Smooth muscle cell (in vitro differentiated cells): ENCODE measurements around the gene SVIP. TPM values are rescaled to one million over a fixed set of nuclear protein-coding genes. Genes with fewer than 3 reads are reported as not detected.

Source experiments
- DNase-seq: peaks from one replicate; lab custom pipeline; 2025; ENCODE audit not compliant: unreplicated experiment; lab: John Stamatoyannopoulos, UW
- H2AFZ ChIP-seq: fragments of 200-600 bp; sonication (generic); 2 replicates; pipeline ENCODE4 v1.6.0; 2016; ENCODE audit warnings: antibody characterized with exemption, low read depth, mild to moderate bottlenecking
- H3F3A ChIP-seq: fragments of 200-600 bp; sonication (generic); 2 replicates; pipeline ENCODE4 v1.6.0; 2017; ENCODE audit warnings: antibody characterized with exemption, low read depth
- H3K27ac ChIP-seq: fragments of 200-600 bp; sonication (generic); 2 replicates; pipeline ENCODE4 v1.5.1; 2016; ENCODE audit warnings: low read depth, mild to moderate bottlenecking
- H3K27me3 ChIP-seq: fragments of 200-600 bp; sonication (generic); 2 replicates; pipeline ENCODE4 v1.6.1; 2016; ENCODE audit warnings: low read depth, mild to moderate bottlenecking
- H3K36me3 ChIP-seq: fragments of 200-600 bp; sonication (generic); 2 replicates; pipeline ENCODE4 v1.5.1; 2016; ENCODE audit warnings: low read depth
- H3K4me1 ChIP-seq: fragments of 200-600 bp; sonication (generic); 2 replicates; pipeline ENCODE4 v1.5.1; 2016; ENCODE audit warnings: low read depth
- H3K4me2 ChIP-seq: fragments of 200-600 bp; sonication (generic); 2 replicates; pipeline ENCODE4 v1.6.0; 2016; ENCODE audit warnings: mild to moderate bottlenecking
- H3K4me3 ChIP-seq: fragments of 200-600 bp; sonication (generic); 2 replicates; pipeline ENCODE4 v1.5.1; 2016; ENCODE audit warnings: mild to moderate bottlenecking
- H3K79me2 ChIP-seq: fragments of 200-600 bp; sonication (generic); 2 replicates; pipeline ENCODE4 v1.6.0; 2016; ENCODE audit warnings: low read depth, mild to moderate bottlenecking
- H3K9ac ChIP-seq: fragments of 200-600 bp; sonication (generic); 2 replicates; pipeline ENCODE4 v1.6.0; 2016; ENCODE audit warnings: low read depth
- H3K9me3 ChIP-seq: fragments of 200-600 bp; sonication (generic); replicated peaks from 2 replicates; pipeline ENCODE4 v1.5.1; 2016; ENCODE audit warnings: low read depth
- H4K20me1 ChIP-seq: fragments of 200-600 bp; sonication (generic); 2 replicates; pipeline ENCODE4 v1.6.0; 2016; ENCODE audit warnings: low read depth
- WGBS: methylation state at CpG from one replicate; pipeline ENCODE4 v1.1.7; 2016; ENCODE audit warnings: low lambda C conversion rate; 5-methylcytosine and 5-hydroxymethylcytosine counted together
- polyA plus RNA-seq: library from polyadenylated mRNA; unstranded; fragments of >200 nt; fragmentation: Nextera tagmentation; extraction: Ambion mirVana; gene quantifications from 2 replicates; pipeline ENCODE4 v1.2.1, GENCODE V29; 2016
- total RNA-seq: library from RNA; depleted of rRNA; stranded (reverse); fragments of >200 nt; gene quantifications from 2 replicates; pipeline ENCODE4 v1.2.3, GENCODE V29; 2014
- TF ChIP-seq, protein P1 (sequence below): fragments of 200-600 bp; sonication (generic); IDR thresholded peaks from 2 replicates; pipeline ENCODE4 v1.5.1; 2017; ENCODE audit warnings: borderline replicate concordance, mild to moderate bottlenecking, antibody characterized with exemption; ENCODE audit not compliant: insufficient read depth, poor library complexity, severe bottlenecking

SVIP gene
- total and polyA plus RNA-seq, 2 experiments from 2014 or later, result 1.1 to 1.3 TPM

DNA sequence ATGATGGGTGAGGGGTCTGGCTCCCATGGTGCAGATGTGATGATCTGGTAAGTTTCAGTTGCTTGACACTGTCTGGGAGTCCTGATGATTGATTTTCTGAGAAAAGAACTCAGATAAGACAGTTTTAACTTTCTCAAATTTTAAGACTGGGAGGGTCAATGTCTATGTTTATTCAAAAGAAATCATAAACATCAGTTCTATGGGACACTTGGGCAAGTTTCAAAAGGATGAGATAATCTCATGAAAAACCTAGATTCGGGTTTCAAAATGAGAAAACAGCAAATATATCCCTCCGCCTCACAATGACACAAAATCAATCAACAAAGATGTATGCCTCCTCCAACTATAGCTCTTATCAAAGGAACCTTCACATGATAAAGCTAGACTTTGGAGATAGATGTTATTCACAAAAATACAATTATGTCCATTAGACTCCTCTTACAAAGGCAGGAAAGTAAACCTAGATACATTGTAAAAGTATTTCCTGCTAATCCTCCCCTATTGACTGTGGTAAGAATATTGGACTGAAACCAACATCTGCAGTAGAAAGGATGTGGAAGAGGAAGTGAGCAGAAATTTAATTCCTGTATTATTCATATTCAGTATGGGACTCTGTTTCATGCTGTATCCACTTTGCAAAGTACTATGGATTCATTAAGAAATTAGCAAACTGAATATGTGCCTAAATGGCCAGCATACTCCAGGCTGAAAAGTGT lies 21.6 kb downstream of the SVIP start:
- DNase-seq, result no peak
- H3K9ac ChIP-seq, result no peak overlapping the region
- H2AFZ ChIP-seq, result no peak overlapping the region
- H3K4me3 ChIP-seq, result no peak overlapping the region
- no peaks in the 10 kb centered on the region for H4K20me1 ChIP-seq
- 91% methylated on average over 2 of the region's 2 CpGs for WGBS
- H3K27me3 ChIP-seq, result no peaks in the 10 kb centered on the region
- H3K9me3 ChIP-seq, result no peaks in the 10 kb centered on the region
- no peaks in the 10 kb centered on the region for H3K36me3 ChIP-seq
- no peaks in the 10 kb centered on the region for H3F3A ChIP-seq
- H3K27ac ChIP-seq, result no peak overlapping the region
- no peak overlapping the region for H3K4me2 ChIP-seq
- H3K4me1 ChIP-seq, result no peaks in the 10 kb centered on the region
- no peaks in the 10 kb centered on the region for H3K79me2 ChIP-seq
- TF ChIP-seq, protein P1, sequence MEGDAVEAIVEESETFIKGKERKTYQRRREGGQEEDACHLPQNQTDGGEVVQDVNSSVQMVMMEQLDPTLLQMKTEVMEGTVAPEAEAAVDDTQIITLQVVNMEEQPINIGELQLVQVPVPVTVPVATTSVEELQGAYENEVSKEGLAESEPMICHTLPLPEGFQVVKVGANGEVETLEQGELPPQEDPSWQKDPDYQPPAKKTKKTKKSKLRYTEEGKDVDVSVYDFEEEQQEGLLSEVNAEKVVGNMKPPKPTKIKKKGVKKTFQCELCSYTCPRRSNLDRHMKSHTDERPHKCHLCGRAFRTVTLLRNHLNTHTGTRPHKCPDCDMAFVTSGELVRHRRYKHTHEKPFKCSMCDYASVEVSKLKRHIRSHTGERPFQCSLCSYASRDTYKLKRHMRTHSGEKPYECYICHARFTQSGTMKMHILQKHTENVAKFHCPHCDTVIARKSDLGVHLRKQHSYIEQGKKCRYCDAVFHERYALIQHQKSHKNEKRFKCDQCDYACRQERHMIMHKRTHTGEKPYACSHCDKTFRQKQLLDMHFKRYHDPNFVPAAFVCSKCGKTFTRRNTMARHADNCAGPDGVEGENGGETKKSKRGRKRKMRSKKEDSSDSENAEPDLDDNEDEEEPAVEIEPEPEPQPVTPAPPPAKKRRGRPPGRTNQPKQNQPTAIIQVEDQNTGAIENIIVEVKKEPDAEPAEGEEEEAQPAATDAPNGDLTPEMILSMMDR, result no peak

- Histone ChIP-seq H3K36me3 (no peaks in the 10 kb centered on the region), H3K4me2 (no peak overlapping the region), H4K20me1 (no peaks in the 10 kb centered on the region), H3K4me1 (no peaks in the 10 kb centered on the region), H3K9ac (no peak overlapping the region), H3K9me3 (no peaks in the 10 kb centered on the region), H3K4me3 (no peak overlapping the region), H2AFZ (no peak overlapping the region), H3F3A (no peaks in the 10 kb centered on the region), H3K27me3 (no peaks in the 10 kb centered on the region), H3K79me2 (no peaks in the 10 kb centered on the region), H3K27ac (no peak overlapping the region)
- 84% methylated on average over 2 of the region's 2 CpGs for WGBS
- no peak for DNase-seq
- TF ChIP-seq, protein P1, result no peak
These were observed 22.2 kb downstream of the SVIP start for GRCh38 chr11:22807391-22807790.

DNA sequence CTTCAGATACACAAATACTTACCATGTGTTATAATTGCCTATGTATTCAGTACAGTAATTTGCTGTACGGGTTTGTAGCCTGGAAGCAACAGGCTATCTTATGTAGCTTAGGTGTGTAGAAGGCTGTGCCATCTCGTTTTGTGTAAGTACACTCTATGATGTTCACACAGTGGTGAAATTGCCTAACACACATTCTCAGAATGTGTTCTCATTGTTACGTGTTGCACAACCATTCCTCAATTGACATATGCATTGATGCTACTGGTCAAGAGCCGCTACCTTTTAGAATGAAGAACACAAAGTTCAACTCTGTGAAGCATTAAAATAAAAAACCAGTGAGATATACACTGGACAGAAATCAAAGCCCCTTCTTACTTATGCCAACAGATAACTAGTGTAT lies 26.7 kb downstream of the SVIP start:
- H3K9ac ChIP-seq, result no peak overlapping the region
- H3K4me1 ChIP-seq, result no peaks in the 10 kb centered on the region
- H4K20me1 ChIP-seq, result no peaks in the 10 kb centered on the region
- H3F3A ChIP-seq, result no peaks in the 10 kb centered on the region
- H2AFZ ChIP-seq, result no peak overlapping the region
- H3K9me3 ChIP-seq, result no peaks in the 10 kb centered on the region
- no peak overlapping the region for H3K4me2 ChIP-seq
- H3K27ac ChIP-seq, result no peak overlapping the region
- no peaks in the 10 kb centered on the region for H3K36me3 ChIP-seq
- WGBS, result 85% methylated on average over 4 of the region's 4 CpGs
- no peak for DNase-seq
- H3K79me2 ChIP-seq, result no peaks in the 10 kb centered on the region
- H3K27me3 ChIP-seq, result no peaks in the 10 kb centered on the region
- TF ChIP-seq, protein P1, result no peak
- H3K4me3 ChIP-seq, result no peak overlapping the region

- H3K27me3 ChIP-seq, result no peaks in the 10 kb centered on the region
- no peaks in the 10 kb centered on the region for H3K9me3 ChIP-seq
- TF ChIP-seq, protein P1, result no peak
- DNase-seq, result no peak
- H3K4me1 ChIP-seq, result no peaks in the 10 kb centered on the region
- no peaks in the 10 kb centered on the region for H3K36me3 ChIP-seq
- WGBS, result 68% methylated on average over 5 of the region's 5 CpGs
- no peaks in the 10 kb centered on the region for H3K79me2 ChIP-seq
- no peak overlapping the region for H2AFZ ChIP-seq
- H3F3A ChIP-seq, result no peaks in the 10 kb centered on the region
- no peak overlapping the region for H3K4me3 ChIP-seq
- no peaks in the 10 kb centered on the region for H4K20me1 ChIP-seq
- H3K9ac ChIP-seq, result no peak overlapping the region
- no peak overlapping the region for H3K4me2 ChIP-seq
- H3K27ac ChIP-seq, result no peak overlapping the region
These were observed 29.1 kb downstream of the SVIP start for GRCh38 chr11:22800482-22800881.
